NCI-H446 treated with DMSO at 0.1 percent for 48 hours (cell line): Measurements from ENCODE around the gene LAMB3.
A peak's percentile ranks its signal among the peaks of the same experiment; 100 is the strongest.

ENCODE experiments used
- DNase-seq: peaks from one replicate; lab custom pipeline; 2025; lab: John Stamatoyannopoulos, UW

The LAMB3 gene

GRCh38 chr1:209633335-209633997 lies 18.8 kb downstream of the LAMB3 start:
- DNase-seq: no peak

DNA sequence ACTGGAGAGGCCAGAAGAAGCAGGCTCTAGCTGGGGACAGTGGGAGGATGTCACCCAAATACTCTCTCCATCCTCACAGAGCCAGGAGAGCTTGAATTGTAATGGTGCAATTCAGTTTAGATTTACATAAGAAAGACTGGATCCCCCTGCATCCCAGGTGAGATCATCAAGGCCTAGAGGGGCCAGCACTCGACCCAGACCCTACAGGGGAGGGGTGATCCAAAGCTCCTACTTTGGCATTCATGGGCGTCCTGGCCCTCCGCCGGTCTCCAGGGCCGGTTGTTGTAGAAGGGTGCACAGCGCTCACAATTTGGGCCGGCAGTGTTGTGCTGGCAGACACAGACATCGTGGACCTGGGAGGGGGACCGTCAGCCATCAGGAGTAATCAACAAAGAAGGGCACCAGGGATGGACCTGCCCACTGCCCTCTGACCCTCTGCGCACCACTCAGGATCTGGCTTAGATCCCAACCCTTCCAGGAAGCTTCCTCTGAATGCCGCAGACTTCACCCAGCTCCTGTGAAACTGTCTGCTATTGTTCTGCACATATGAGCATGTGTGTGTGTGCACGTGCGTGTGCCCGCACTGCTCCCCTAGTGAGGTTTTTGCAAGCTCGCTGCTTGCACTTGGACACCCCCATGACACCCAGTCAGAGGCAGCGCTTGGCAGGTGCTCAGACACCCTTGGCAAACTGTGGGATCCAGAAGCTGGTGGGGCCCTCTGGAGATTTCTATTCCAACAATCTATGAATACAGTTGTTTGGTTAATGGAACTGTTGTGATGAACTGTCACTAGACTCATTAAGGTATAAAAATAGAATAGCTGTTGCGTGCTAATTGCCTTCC lies 21.6 kb downstream of the LAMB3 start:
- no peak for DNase-seq

DNA sequence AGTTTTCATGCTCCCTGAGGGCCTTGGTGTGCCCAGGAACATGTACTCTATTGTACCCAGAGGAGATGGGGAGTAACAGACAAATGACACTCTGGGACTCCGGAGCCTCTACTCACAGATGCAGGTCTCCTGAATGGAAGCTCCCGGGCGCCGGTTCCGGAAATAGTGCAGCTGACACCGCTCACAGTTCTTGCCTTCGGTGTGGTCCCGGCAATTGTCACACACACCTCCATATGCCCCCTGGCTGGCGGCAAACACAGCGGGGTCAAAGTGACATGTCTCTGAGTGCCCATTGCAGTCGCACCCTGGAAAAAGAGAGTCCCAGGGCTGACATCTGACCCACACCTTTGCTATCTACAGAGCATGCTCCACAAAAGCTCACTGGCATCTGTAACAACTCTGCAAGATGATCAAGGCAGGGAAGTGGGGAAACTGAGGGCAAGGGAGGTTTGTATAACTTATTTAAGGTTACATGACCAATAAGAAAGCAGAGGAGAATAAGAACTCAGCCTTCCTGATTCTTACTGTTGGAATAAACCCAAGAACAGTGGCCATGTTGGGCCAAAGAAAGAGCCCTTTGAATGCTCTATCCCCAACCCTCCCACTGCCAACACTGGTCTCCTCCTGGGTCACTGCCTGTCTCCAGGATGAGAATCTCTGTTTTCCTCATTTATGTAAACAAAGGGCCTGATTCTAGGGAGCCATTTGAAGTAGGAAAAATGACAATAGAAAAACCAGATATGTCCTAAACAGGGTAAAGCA lies 22.4 kb downstream of the LAMB3 start:
- DNase-seq: no peak

DNA sequence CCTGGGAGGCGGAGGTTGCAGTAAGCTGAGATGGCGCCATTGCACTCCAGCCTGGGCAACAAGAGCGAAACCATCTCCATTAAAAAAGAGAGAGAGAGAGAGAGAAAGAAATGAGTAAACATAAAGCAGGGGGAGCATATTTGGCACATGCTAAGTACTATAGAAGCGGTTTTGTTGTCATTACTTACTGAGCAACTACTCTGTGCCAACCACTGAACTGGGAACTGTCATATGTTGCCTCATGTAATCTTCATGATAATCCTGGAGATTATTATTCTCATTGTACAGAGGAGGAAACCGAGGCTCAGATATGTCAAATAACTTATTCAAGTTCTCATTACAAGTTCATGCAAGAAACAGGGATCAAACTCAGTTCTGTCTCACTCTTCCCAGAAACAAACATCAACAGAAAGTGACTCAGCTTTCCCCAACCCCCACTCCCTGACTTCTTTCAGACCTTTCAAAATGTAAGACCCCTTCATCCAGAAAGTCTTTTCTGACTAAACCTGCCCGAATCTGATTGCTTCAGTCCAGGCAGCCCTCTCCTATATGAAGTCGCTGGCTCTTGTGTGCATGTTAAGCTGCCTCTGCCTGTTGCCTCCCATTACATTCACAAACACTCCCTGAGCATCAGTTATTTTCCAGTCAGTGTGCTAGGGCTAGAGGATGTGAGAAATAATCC lies 23.5 kb downstream of the LAMB3 start:
- no peak for DNase-seq

- peak; percentile 81 for DNase-seq
These were observed 24.5 kb downstream of the LAMB3 start for GRCh38 chr1:209627732-209628196.

DNA sequence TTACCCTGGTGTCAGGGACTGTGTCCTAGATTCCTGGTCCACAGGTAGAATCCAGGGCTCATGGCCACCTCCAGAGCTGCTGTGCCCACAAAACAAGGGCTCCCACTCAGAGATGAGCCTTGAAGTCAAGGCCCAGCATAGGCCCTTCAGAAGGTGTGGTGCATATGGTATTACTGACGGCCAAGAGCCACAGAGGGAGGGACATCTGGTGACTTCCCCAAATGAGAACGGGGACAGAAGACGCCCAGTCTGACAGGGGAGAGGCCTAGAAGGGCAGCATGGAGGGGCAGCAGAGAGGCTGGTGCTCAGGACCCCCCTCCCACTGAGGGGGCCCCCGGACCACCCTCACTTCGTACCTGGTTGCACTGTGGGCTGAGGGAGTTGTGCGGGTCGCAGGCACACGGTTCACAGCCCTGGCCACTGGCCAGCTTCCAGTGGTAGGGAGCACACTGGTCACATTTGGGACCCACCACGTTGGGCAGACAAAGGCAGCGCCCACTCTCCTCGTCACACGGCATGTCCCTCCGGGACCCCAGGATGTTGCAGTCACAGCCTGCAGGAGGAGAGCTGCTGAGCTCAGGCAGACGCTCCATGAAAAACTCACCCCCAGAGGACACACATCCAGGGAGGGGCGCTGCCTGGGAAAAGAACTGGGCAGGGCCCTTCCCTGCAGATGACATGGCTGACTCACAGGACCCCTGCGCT lies 25.0 kb downstream of the LAMB3 start:
- no peak for DNase-seq

DNA sequence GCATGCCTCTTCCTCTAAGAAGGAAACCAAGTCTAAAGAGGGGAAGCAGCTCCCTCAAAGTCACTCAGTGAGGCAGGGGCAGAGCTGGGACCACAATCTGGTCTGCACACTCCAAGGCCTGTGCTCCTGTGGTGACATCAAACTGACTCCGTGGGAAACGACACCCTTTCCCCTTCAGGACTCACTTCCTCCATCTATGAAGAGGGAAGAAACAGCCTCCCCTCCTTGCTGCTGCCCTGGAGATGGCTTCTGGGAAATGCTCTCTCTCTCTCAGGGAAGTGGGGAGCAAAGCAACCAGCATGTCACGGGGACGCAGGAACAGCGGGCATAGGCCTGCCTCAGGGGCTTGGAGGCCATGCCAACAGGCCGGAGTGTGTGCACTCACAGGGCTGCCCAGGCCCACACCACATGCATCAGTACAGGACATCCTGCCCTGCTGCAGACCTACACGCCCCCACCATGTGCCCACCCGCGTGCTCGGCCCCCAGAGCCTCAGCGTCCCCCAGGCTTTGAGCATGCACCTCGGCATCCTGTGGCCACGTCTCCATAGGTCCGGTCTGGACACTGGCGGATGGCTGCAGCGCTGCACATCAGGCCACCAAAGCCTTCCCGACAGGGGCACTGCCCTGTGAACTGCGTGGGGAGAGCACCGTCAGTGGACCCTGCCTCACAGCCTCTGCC lies 25.7 kb downstream of the LAMB3 start:
- DNase-seq: no peak

DNA sequence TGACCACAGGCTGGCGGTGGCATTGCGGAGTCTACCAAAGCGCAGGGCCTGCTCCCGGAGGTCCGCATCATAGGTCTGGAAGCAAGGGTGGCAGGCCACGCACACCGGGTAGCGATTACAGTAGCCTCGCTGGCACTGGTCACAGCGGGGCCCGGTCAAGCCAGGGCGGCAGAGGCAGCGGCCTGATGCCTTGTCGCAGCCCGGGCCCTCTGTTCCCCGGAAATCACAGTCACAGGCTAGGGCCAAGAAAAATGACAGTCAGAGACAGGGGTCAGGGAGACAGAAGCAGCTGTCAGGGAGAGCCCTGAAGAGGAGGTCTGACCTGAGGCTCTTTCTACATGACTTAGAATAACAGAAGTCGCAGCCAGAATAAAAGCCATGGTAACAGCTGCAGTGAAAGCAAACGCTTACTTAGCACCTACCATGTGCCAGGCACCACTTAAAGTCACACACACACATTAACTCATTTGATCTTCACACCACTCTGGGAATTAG lies 26.4 kb downstream of the LAMB3 start:
- DNase-seq: peak; percentile 35

DNA sequence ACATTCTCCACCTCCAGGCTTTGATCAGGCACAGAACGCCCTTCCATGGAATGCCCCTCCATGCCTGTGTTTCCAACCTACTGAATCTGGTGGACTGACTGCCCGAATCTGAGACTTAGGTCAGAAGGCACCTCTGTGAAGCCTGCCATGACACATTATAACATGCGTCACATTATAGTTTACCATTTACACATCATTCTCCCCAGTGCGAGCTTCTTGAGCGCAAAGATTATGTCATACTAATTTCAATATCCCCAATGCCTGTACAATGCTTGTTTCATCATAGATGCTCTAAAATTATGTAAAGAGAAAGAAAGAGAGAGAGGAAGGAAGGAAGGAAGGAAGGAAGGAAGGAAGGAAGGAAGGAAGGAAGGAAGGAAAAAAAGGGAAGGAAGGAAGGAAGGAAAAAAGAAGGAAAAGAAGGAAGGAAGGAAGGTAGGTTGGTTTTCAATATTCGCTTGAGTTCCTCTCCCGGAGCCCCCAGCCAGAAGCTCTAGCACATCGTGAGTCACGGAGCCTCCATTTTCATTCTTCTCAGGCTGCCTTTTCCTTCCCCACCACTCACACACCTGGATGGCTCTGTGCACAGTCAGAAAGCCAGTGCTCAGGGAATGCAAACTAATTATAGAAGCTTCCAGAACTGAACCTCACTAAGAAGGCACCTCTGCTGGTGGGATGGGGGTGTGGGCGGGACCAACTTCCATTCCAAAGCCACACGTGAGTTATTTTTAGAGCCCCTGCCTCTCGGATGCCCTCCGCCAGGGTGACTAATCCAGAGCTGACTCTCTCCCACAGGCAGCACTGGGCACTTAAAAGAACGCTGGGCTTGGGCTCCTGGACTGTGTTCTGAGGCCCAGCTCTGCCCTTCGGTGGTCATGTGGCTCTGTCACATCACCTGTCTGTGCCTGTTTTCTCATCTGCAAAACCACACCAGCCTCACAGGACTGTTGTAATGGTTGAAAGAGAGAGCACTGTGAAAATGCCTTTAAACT lies 27.4 kb downstream of the LAMB3 start:
- no peak for DNase-seq

GRCh38 chr1:209622841-209623829 lies 29.1 kb downstream of the LAMB3 start:
- no peak for DNase-seq

DNA sequence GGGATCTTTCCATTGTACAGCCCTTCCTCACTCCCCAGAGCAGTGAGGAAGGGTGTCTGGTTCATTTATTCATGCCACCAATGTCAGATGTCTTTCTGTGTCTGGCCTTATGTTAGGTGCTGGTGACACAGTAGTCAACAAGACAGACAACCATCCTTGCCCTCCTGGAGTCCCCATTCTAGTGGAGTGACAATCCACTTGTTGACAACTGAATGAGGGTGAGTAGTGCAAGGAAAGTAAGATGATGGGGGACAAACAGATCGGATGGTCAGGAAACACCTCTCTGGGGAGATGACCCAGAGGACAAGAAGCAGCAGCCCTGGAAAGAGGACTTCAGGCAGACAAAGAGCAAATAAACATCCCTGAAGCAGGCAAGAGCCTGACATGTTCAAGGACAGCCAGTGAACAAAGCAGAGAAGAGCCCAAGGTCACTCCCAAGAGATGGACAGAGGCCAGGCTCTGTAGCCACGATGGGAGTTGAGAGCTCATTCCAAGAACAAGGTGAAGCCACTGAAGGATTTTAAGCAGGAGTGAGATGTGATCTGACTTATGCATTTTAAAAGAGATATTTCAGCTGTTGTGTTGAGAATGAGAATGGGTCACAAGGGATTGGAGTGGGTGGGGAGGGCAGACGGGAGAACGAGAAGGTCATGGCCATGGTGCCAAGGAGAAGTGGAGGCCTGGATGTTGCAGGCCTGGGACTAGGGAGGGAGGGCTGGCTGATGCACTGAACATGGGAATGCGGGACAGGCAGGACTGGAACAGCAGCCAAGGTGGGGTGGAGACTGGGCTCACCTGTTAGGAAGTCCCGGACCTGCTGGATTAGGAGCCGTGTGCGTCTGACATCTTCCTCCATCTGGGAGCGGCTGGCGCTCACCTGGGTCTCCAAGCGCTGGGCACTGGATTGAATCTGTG lies 30.2 kb downstream of the LAMB3 start:
- DNase-seq: no peak

- DNase-seq: no peak
These were observed 30.9 kb downstream of the LAMB3 start for GRCh38 chr1:209621286-209621685.

GRCh38 chr1:209620487-209620884 lies 31.7 kb downstream of the LAMB3 start:
- no peak for DNase-seq

DNA sequence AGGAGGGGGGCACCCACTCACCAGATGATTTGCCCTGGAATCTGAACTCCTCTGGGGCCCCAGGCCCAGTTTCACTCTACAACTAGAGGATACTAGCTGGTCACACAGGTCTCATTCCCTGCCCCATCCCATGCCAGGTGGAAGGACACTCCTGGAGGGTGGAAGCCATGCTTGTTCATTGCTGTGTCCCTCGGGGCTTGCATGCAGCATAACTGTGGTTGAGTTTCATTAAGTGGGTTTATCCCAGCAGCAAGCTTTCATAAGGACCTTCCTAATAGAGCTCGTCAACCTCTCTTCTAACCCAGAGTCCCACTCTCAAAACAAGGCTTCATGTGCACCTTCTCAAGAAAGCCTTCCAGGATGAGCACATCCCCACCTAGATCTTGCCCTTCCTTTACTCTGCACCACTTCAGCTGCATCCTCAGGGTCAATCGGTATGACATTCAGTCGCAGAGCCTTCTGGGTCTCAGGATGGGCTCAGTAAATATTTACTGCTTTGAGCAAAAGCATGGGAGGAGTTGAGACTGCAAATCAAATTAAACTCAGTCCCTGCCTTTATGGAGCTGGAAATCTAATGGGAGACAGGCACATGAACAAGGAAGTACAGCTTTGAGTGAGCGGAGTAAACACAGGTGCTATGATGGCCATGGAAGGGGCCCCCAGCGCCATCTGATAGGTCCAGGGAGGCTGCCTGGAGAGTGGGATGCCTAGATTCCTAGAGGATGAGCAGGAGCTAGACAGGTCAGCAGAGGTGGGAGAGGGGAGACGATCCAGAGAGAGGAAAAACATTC lies 32.3 kb downstream of the LAMB3 start:
- DNase-seq: no peak

- peak; percentile 8 for DNase-seq
These were observed 33.3 kb downstream of the LAMB3 start for GRCh38 chr1:209618756-209619420.

GRCh38 chr1:209618291-209618690 lies 33.9 kb downstream of the LAMB3 start:
- no peak for DNase-seq
